ENCODE data around the gene MUCL1.

The MUCL1 gene

GRCh38 chr12:54830199-54830598, 24.1 kb upstream of the MUCL1 start:
- H3K27me3 ChIP-seq (ENCODE audit: insufficient read depth, poor library complexity, severe bottlenecking) = no peaks in the 10 kb centered on the region
- H3K4me3 ChIP-seq (replicated peaks; ENCODE audit: insufficient read depth, low read length) = no peak overlapping the region
- no peak for TF ChIP-seq CTCF (IDR thresholded peaks at IDR 0.05; ENCODE audit: insufficient read depth, low read length)
- TF ChIP-seq SPI1 (IDR thresholded peaks at IDR 0.05; ENCODE audit: borderline replicate concordance, low read depth) = no peak
- TF ChIP-seq, protein P1, sequence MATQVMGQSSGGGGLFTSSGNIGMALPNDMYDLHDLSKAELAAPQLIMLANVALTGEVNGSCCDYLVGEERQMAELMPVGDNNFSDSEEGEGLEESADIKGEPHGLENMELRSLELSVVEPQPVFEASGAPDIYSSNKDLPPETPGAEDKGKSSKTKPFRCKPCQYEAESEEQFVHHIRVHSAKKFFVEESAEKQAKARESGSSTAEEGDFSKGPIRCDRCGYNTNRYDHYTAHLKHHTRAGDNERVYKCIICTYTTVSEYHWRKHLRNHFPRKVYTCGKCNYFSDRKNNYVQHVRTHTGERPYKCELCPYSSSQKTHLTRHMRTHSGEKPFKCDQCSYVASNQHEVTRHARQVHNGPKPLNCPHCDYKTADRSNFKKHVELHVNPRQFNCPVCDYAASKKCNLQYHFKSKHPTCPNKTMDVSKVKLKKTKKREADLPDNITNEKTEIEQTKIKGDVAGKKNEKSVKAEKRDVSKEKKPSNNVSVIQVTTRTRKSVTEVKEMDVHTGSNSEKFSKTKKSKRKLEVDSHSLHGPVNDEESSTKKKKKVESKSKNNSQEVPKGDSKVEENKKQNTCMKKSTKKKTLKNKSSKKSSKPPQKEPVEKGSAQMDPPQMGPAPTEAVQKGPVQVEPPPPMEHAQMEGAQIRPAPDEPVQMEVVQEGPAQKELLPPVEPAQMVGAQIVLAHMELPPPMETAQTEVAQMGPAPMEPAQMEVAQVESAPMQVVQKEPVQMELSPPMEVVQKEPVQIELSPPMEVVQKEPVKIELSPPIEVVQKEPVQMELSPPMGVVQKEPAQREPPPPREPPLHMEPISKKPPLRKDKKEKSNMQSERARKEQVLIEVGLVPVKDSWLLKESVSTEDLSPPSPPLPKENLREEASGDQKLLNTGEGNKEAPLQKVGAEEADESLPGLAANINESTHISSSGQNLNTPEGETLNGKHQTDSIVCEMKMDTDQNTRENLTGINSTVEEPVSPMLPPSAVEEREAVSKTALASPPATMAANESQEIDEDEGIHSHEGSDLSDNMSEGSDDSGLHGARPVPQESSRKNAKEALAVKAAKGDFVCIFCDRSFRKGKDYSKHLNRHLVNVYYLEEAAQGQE (IDR thresholded peaks at IDR 0.05; ENCODE audit: insufficient replicate concordance, low read depth) = no peak
- no peak for TF ChIP-seq POLR2AphosphoS5 (IDR thresholded peaks at IDR 0.05; ENCODE audit: low read depth)
- no peak for TF ChIP-seq GABPA (IDR thresholded peaks at IDR 0.05; ENCODE audit: low read depth)
- no peak for DNase-seq (ENCODE audit: low read depth in 1 of 2, low spot score in 1 of 2)
- no peak overlapping the region for H3K27ac ChIP-seq (replicated peaks)

GRCh38 chr12:54831631-54832030, 22.7 kb upstream of the MUCL1 start:
- H3K27me3 ChIP-seq (ENCODE audit: insufficient read depth, poor library complexity, severe bottlenecking) = no peaks in the 10 kb centered on the region
- peak in 1 of 2 experiments; percentile 46 for DNase-seq (ENCODE audit: low read depth in 1 of 2, low spot score in 1 of 2)
- peak overlapping the region; percentile 44 for H3K27ac ChIP-seq (replicated peaks)
- TF ChIP-seq GABPA (IDR thresholded peaks at IDR 0.05; ENCODE audit: low read depth) = no peak
- no peak for TF ChIP-seq SPI1 (IDR thresholded peaks at IDR 0.05; ENCODE audit: borderline replicate concordance, low read depth)
- TF ChIP-seq CTCF (IDR thresholded peaks at IDR 0.05; ENCODE audit: insufficient read depth, low read length) = no peak
- no peak for TF ChIP-seq POLR2AphosphoS5 (IDR thresholded peaks at IDR 0.05; ENCODE audit: low read depth)
- TF ChIP-seq, protein P1 (IDR thresholded peaks at IDR 0.05; ENCODE audit: insufficient replicate concordance, low read depth) = no peak
- no peak overlapping the region for H3K4me3 ChIP-seq (replicated peaks; ENCODE audit: insufficient read depth, low read length)

DNA sequence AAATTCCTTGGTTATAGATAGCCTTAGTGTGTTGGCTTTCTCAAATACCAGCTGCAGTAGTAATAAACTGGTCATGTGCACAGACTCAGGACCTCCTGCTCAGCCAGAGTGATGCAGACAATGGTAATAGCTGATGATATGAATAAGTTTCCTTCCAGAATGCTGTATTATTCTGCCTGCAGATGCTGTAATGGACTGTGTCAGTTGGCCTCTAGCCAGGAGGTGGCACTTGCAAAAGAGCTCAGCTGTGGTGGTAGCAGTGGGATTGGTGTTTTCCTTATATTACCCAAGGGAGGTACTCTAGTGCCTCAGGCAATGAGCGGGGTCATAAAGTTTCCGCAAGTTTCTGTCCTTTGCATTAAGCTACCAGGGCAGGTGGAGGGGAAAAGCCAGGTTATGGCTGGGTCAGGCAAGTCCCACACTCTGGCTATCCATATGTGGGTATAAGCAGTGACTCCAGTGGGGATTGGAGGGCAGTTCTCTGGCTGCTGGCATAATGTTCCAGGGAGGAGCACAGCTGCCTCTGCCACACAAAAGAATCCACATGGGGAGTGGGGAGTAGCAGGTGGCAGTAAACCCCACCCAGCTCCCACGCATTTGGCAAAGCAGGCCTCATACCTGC, 14.0 kb upstream of the MUCL1 start:
- no peaks in the 10 kb centered on the region for H3K27me3 ChIP-seq (ENCODE audit: insufficient read depth, poor library complexity, severe bottlenecking)
- DNase-seq (ENCODE audit: low read depth in 1 of 2, low spot score in 1 of 2) = peak in 1 of 2 experiments; percentile 62
- no peak overlapping the region for H3K27ac ChIP-seq (replicated peaks)
- no peak overlapping the region for H3K4me3 ChIP-seq (replicated peaks; ENCODE audit: insufficient read depth, low read length)
- peak; percentile 60 for TF ChIP-seq POLR2AphosphoS5 (IDR thresholded peaks at IDR 0.05; ENCODE audit: low read depth)
- no peak for TF ChIP-seq GABPA (IDR thresholded peaks at IDR 0.05; ENCODE audit: low read depth)

- Histone ChIP-seq H3K4me3 (replicated peaks; ENCODE audit: insufficient read depth, low read length) (no peak overlapping the region), H3K27ac (replicated peaks) (no peak overlapping the region), H3K27me3 (ENCODE audit: insufficient read depth, poor library complexity, severe bottlenecking) (no peaks in the 10 kb centered on the region)
- no peak for DNase-seq (ENCODE audit: low read depth in 1 of 2, low spot score in 1 of 2)
- no peak for TF ChIP-seq SPI1 (IDR thresholded peaks at IDR 0.05; ENCODE audit: borderline replicate concordance, low read depth)
- TF ChIP-seq CTCF (IDR thresholded peaks at IDR 0.05; ENCODE audit: insufficient read depth, low read length) = no peak
- TF ChIP-seq, protein P1 (IDR thresholded peaks at IDR 0.05; ENCODE audit: insufficient replicate concordance, low read depth) = no peak
- no peak for TF ChIP-seq GABPA (IDR thresholded peaks at IDR 0.05; ENCODE audit: low read depth)
- TF ChIP-seq POLR2AphosphoS5 (IDR thresholded peaks at IDR 0.05; ENCODE audit: low read depth) = no peak
Measured at GRCh38 chr12:54857406-54857805, 3.1 kb downstream of the MUCL1 start.
